Measurements from ENCODE around the gene AFMID. TPM values are rescaled to one million over a fixed set of nuclear protein-coding genes. Genes with fewer than 3 reads are reported as not detected.

AFMID gene
- total and polyA plus RNA-seq, 2 of the 13 experiments (the other 11 are each of a cell fraction or from before 2014, with no cell fraction given) = 249 to 270 TPM

GRCh38 chr17:78154903-78155811, 32.0 kb upstream of the AFMID start (continued):
- TF ChIP-seq ZBTB40 (IDR thresholded peaks at IDR 0.05) (no peak), ZBTB40 (CRISPR knock-in tag; IDR thresholded peaks at IDR 0.05) (no peak), ZBTB20 (CRISPR knock-in tag; IDR thresholded peaks at IDR 0.05; ENCODE audit: borderline replicate concordance, low read depth) (no peak), CREB1 (IDR thresholded peaks at IDR 0.05) (0 out of 2 replicates have a peak, but pooled peaks have one; percentile 4), CREB1 (CRISPR knock-in tag; IDR thresholded peaks at IDR 0.05) (no peak), ATF7 (IDR thresholded peaks at IDR 0.05) (0 out of 2 replicates have a peak, but pooled peaks have one; percentile 41), ATF7 (CRISPR knock-in tag; IDR thresholded peaks at IDR 0.05) (no peak), TGIF2 (CRISPR knock-in tag; IDR thresholded peaks at IDR 0.05) (no peak), ZNF841 (CRISPR knock-in tag; IDR thresholded peaks at IDR 0.05; ENCODE audit: borderline replicate concordance) (no peak)

Data from HepG2 (cell line).